ENCODE results near the gene PMIS2. TPM values are rescaled to one million over a fixed set of nuclear protein-coding genes. Genes with fewer than 3 reads are reported as not detected.
A peak's percentile ranks its signal among the peaks of the same experiment; 100 is the strongest.

PMIS2 gene
- not detected for polyA plus RNA-seq (2013, experiment 1 of 2)
- not detected for polyA plus RNA-seq (2013, experiment 2 of 2)

DNA sequence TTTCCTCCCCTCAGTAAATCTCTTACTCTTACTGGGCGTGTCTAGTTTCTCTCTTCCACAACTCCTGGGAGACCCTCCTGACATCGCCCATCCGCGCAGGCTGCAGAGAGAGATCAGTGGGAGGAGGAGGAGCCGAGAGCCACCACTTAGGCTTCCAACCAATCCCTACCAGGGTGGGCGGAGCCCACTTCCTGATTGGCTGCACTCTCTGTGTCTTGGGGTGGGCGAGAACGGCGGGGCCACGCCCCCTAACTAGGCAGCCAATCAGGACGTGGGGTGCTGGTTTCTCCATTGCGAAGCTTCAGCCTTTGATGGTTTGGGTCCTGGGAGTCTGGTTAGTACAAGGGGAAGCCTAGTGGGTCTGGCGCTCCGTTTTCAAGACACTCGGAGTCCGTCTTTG, at the start of gene PMIS2:
PMIS2 (plus strand) TSS at position 326 of the 400 bp plus-strand sequence. CDS start 87 bp downstream, outside the sequence.
- Histone ChIP-seq H3K4me3 (ENCODE audit: low read length) (no peak within 1 kb of the TSS), H3K36me3 (ENCODE audit: insufficient read depth, low read length) (no peaks in the 10 kb centered on the region), H3K27ac (ENCODE audit: low read depth, low read length) (no peak within 1 kb of the TSS), H3K9ac (ENCODE audit: low read depth, low read length) (no peak within 1 kb of the TSS), H3K9me3 (ENCODE audit: insufficient read depth, low read depth, low read length) (no peaks in the 10 kb centered on the region), H3K27me3 (ENCODE audit: insufficient read depth, low read length) (no peaks in the 10 kb centered on the region), H3K4me1 (ENCODE audit: insufficient read depth, low read length) (no peaks in the 10 kb centered on the region)
- 78% methylated on average over 16 of the region's 16 CpGs for WGBS

- H3K9me3 ChIP-seq (ENCODE audit: insufficient read depth, low read depth, low read length) = no peaks in the 10 kb centered on the region
- WGBS = 78% methylated on average over 5 of the region's 6 CpGs
- no peak overlapping the region for H3K9ac ChIP-seq (ENCODE audit: low read depth, low read length)
- H3K4me3 ChIP-seq (ENCODE audit: low read length) = no peak overlapping the region
- peaks cover 26% of the 10 kb centered on the region for H3K36me3 ChIP-seq (ENCODE audit: insufficient read depth, low read length)
- H3K27me3 ChIP-seq (ENCODE audit: insufficient read depth, low read length) = no peaks in the 10 kb centered on the region
- H3K4me1 ChIP-seq (ENCODE audit: insufficient read depth, low read length) = peaks cover 6% of the 10 kb centered on the region
- H3K27ac ChIP-seq (ENCODE audit: low read depth, low read length) = no peak overlapping the region
These were observed 46.7 kb upstream of the PMIS2 start for GRCh38 chr19:35539314-35539713.

DNA sequence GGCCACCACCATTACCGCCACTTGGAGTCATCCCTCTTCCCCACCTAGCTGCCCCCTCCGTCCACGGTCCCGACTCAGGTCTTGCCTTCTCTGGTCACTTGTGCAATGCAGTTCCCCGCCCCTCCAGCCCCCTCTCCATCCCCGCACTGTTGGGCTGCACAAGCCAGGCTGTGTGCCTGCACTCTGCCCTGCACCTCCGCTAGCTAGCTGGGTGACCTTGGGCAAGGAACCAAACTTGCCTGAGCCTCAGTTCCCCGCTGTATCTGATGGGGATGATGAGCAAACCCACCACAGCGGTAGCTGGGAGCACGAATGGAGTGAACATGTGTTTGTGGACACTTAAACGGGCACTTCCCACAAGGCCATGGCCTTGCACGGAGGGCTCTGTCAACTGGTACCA, 46.1 kb upstream of the PMIS2 start:
- Histone ChIP-seq H3K4me3 (ENCODE audit: low read length) (no peak overlapping the region), H3K4me1 (ENCODE audit: insufficient read depth, low read length) (peaks cover 9% of the 10 kb centered on the region), H3K9ac (ENCODE audit: low read depth, low read length) (no peak overlapping the region), H3K9me3 (ENCODE audit: insufficient read depth, low read depth, low read length) (no peaks in the 10 kb centered on the region), H3K27ac (ENCODE audit: low read depth, low read length) (no peak overlapping the region), H3K36me3 (ENCODE audit: insufficient read depth, low read length) (peaks cover 26% of the 10 kb centered on the region), H3K27me3 (ENCODE audit: insufficient read depth, low read length) (no peaks in the 10 kb centered on the region)
- WGBS = 90% methylated on average over 12 of the region's 12 CpGs

- whole genome bisulfite sequencing = 92% methylated on average over 7 of the region's 7 CpGs
- no peaks in the 10 kb centered on the region for H3K9me3 ChIP-seq (ENCODE audit: insufficient read depth, low read depth, low read length)
- H3K27me3 ChIP-seq (ENCODE audit: insufficient read depth, low read length) = no peaks in the 10 kb centered on the region
- H3K9ac ChIP-seq (ENCODE audit: low read depth, low read length) = no peak overlapping the region
- peaks cover 9% of the 10 kb centered on the region for H3K4me1 ChIP-seq (ENCODE audit: insufficient read depth, low read length)
- H3K4me3 ChIP-seq (ENCODE audit: low read length) = no peak overlapping the region
- no peak overlapping the region for H3K27ac ChIP-seq (ENCODE audit: low read depth, low read length)
- H3K36me3 ChIP-seq (ENCODE audit: insufficient read depth, low read length) = peaks cover 26% of the 10 kb centered on the region
These were observed 45.5 kb upstream of the PMIS2 start for GRCh38 chr19:35540356-35540927.

- H3K4me3 ChIP-seq (ENCODE audit: low read length) = no peak overlapping the region
- H3K9me3 ChIP-seq (ENCODE audit: insufficient read depth, low read depth, low read length) = no peaks in the 10 kb centered on the region
- no peak overlapping the region for H3K27ac ChIP-seq (ENCODE audit: low read depth, low read length)
- peaks cover 33% of the 10 kb centered on the region for H3K36me3 ChIP-seq (ENCODE audit: insufficient read depth, low read length)
- no peak overlapping the region for H3K9ac ChIP-seq (ENCODE audit: low read depth, low read length)
- WGBS = 96% methylated on average over 11 of the region's 11 CpGs
- H3K4me1 ChIP-seq (ENCODE audit: insufficient read depth, low read length) = peaks cover 7% of the 10 kb centered on the region
- no peaks in the 10 kb centered on the region for H3K27me3 ChIP-seq (ENCODE audit: insufficient read depth, low read length)
These were observed 43.8 kb upstream of the PMIS2 start for GRCh38 chr19:35542209-35542608.

- WGBS = 95% methylated on average over 15 of the region's 15 CpGs
These were observed 42.5 kb upstream of the PMIS2 start for GRCh38 chr19:35543280-35544109.

DNA sequence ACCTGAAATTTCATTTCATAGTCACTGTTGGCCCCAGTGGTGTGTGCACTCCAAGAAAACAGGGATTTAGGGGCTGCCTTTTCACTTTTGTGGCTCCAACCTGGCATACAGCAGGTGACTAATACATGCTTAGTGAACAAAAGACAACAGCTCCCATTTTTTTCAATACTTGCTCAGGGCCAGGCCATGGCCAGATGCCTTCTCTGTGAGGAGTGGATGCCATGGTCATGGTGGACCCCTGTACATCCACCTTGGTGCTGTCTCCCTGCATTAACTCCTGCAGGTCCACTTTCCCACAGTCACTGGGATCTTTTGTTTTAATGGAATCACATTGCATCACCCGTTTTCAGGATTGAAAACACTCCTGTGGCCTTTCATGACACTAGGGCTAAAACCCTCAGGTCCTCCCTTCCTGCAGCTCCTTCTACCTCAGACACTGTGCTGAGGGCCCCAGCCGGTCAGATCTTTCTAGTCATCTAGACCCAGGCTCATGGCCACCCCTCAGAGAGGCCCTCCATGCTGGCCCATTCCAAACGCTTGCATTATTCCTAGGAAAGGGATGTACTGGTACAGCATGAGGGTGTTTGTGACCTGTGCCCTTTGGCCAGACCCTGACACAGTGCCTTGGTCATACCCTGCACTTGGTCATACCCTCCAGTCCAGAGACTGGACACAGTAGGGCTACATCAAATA, 41.7 kb upstream of the PMIS2 start:
- no peaks in the 10 kb centered on the region for H3K27me3 ChIP-seq (ENCODE audit: insufficient read depth, low read length)
- peaks cover 7% of the 10 kb centered on the region for H3K4me1 ChIP-seq (ENCODE audit: insufficient read depth, low read length)
- H3K36me3 ChIP-seq (ENCODE audit: insufficient read depth, low read length) = peaks cover 38% of the 10 kb centered on the region
- peak overlapping the region; percentile 97 for H3K9ac ChIP-seq (ENCODE audit: low read depth, low read length)
- H3K9me3 ChIP-seq (ENCODE audit: insufficient read depth, low read depth, low read length) = no peaks in the 10 kb centered on the region
- no peak overlapping the region for H3K27ac ChIP-seq (ENCODE audit: low read depth, low read length)
- H3K4me3 ChIP-seq (ENCODE audit: low read length) = peak overlapping the region; percentile 84
- 82% methylated on average over 3 of the region's 3 CpGs for WGBS

More at GRCh38 chr19:35543280-35544109, 42.5 kb upstream of the PMIS2 start:
- no peak overlapping the region for H3K9ac ChIP-seq (ENCODE audit: low read depth, low read length)
- peak overlapping the region; percentile 84; the same call in 1 of the 2 replicates for H3K4me3 ChIP-seq (ENCODE audit: low read length)
- peaks cover 7% of the 10 kb centered on the region for H3K4me1 ChIP-seq (ENCODE audit: insufficient read depth, low read length)
- no peak overlapping the region for H3K27ac ChIP-seq (ENCODE audit: low read depth, low read length)
- H3K27me3 ChIP-seq (ENCODE audit: insufficient read depth, low read length) = no peaks in the 10 kb centered on the region
- H3K9me3 ChIP-seq (ENCODE audit: insufficient read depth, low read depth, low read length) = no peaks in the 10 kb centered on the region
- H3K36me3 ChIP-seq (ENCODE audit: insufficient read depth, low read length) = peaks cover 38% of the 10 kb centered on the region

DNA sequence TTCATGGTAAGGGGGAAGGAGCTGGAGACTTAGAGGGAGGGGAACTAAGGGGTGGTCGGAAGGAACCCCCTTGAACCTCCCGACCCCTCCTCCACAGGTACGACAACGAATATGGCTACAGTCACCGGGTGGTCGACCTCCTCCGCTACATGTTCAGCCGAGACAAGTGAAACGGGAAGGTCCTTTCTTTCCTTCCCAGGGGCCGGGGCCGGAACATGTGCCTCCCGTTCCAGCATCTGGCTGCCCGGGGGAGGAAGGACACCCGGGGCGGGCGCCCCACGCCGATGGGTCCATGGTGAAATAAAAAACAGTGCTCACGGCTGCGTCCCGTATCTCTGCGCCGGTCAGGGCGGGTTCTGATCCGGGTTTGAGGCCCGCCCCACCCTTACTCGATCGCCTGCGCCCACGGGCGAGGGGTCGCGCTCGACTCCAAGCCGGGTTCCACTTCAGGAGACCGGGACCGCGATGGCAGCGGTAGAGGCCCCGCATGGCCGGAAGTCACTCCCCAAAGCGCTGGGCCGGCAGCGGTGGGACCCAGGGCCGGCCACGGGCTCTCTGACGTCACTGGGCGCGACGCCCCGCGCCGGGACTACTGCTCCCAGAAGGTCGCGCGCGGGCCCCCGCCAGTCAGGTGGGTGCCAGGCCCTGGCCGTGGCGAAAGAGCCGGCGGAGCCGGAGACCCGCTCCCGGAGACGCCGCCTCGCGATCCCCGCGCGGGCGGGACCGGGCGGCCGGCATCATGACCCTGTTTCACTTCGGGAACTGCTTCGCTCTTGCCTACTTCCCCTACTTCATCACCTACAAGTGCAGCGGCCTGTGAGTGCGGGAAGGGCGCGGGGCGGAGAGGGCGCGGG, 40.7 kb upstream of the PMIS2 start, which contains the start of gene TMEM147:
TMEM147 (plus strand) TSS at position 626 of the 854 bp plus-strand sequence; CDS start at position 740, 114 bp downstream.
- H3K9me3 ChIP-seq (ENCODE audit: insufficient read depth, low read depth, low read length) = no peaks in the 10 kb centered on the region
- H3K36me3 ChIP-seq (ENCODE audit: insufficient read depth, low read length) = peaks cover 38% of the 10 kb centered on the region
- peak within 1 kb of the TSS; percentile 97 for H3K9ac ChIP-seq (ENCODE audit: low read depth, low read length)
- peak within 1 kb of the TSS; percentile 78 for H3K27ac ChIP-seq (ENCODE audit: low read depth, low read length)
- peaks cover 7% of the 10 kb centered on the region for H3K4me1 ChIP-seq (ENCODE audit: insufficient read depth, low read length)
- WGBS = under 1% methylated on average over 84 of the region's 85 CpGs
- peak within 1 kb of the TSS; percentile 84 for H3K4me3 ChIP-seq (ENCODE audit: low read length)
- H3K27me3 ChIP-seq (ENCODE audit: insufficient read depth, low read length) = no peaks in the 10 kb centered on the region

DNA sequence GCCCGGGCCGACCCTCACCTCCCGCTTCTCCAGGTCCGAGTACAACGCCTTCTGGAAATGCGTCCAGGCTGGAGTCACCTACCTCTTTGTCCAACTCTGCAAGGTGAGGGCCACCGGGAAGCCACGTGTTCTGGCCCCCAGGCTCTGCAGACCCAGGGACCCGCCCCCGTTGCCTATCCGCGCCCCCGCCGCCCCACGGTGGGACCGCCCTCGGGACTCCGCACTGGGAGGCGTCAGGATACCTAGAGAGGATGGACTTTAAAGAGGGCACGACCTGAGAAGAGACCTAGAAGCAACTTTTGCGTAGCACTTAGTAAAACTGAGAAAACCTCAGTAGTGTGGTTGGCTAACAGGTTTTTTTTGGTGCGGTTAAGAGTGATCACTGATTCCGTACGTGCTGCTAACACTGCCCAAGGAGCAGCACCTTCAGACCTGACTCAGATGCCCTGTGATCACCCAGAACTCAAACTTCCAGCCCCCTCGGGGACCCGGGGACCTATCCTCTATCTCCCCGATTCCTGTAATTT, 40.1 kb upstream of the PMIS2 start:
- Histone ChIP-seq H3K4me1 (ENCODE audit: insufficient read depth, low read length) (peaks cover 7% of the 10 kb centered on the region), H3K27ac (ENCODE audit: low read depth, low read length) (peak overlapping the region; percentile 66), H3K9ac (ENCODE audit: low read depth, low read length) (peak overlapping the region; percentile 97), H3K4me3 (ENCODE audit: low read length) (peak overlapping the region; percentile 84), H3K36me3 (ENCODE audit: insufficient read depth, low read length) (peaks cover 41% of the 10 kb centered on the region), H3K27me3 (ENCODE audit: insufficient read depth, low read length) (no peaks in the 10 kb centered on the region), H3K9me3 (ENCODE audit: insufficient read depth, low read depth, low read length) (no peaks in the 10 kb centered on the region)
- 6% methylated on average over 27 of the region's 27 CpGs for WGBS

- H3K36me3 ChIP-seq (ENCODE audit: insufficient read depth, low read length) = peaks cover 37% of the 10 kb centered on the region
- H3K9ac ChIP-seq (ENCODE audit: low read depth, low read length) = peak overlapping the region; percentile 97; the same call in 1 of the 2 replicates
- no peaks in the 10 kb centered on the region for H3K9me3 ChIP-seq (ENCODE audit: insufficient read depth, low read depth, low read length)
- WGBS = 91% methylated on average over 8 of the region's 8 CpGs
- no peaks in the 10 kb centered on the region for H3K27me3 ChIP-seq (ENCODE audit: insufficient read depth, low read length)
- H3K27ac ChIP-seq (ENCODE audit: low read depth, low read length) = no peak overlapping the region
- peak overlapping the region; percentile 84 for H3K4me3 ChIP-seq (ENCODE audit: low read length)
- H3K4me1 ChIP-seq (ENCODE audit: insufficient read depth, low read length) = peaks cover 7% of the 10 kb centered on the region
These were observed 39.4 kb upstream of the PMIS2 start for GRCh38 chr19:35546532-35546931.
